ENCODE measurements around the gene RAD51B. TPM values are rescaled to one million over a fixed set of nuclear protein-coding genes. Genes with fewer than 3 reads are reported as not detected.

Gene RAD51B
- total RNA-seq, 1 experiment from 2014 or later: 29.9 TPM

DNA sequence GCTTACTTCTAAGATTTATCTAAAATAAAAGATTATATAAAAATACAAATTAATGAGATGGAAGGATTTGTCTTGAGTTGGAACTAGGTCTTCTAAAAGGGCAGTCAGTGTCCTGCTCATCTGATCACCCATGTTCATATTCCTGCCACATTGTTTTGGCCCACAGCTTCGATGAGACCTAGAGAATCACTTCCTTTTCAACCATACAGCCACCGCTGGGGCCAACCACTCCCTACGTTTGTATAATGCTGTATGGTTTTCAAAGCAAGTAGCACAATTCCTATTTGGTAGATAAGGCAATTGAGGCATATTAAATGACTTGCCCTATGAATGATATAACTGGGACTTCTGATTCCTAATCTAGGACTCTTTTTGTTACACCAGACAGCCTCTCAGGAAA is 723.9 kb downstream of the RAD51B start:
- intact Hi-C loops (cut with micrococcal nuclease; ENCODE audit: unreplicated experiment): loop anchor here (10.0 kb wide), 1 partner anchor 399 kb away; no protein-coding TSS in a partner anchor
- H3K4me1 ChIP-seq (replicated peaks; ENCODE audit: insufficient read depth): peaks cover 32% of the 10 kb centered on the region
- POLR2A ChIA-PET (ENCODE audit: unreplicated experiment): no interaction called here

DNA sequence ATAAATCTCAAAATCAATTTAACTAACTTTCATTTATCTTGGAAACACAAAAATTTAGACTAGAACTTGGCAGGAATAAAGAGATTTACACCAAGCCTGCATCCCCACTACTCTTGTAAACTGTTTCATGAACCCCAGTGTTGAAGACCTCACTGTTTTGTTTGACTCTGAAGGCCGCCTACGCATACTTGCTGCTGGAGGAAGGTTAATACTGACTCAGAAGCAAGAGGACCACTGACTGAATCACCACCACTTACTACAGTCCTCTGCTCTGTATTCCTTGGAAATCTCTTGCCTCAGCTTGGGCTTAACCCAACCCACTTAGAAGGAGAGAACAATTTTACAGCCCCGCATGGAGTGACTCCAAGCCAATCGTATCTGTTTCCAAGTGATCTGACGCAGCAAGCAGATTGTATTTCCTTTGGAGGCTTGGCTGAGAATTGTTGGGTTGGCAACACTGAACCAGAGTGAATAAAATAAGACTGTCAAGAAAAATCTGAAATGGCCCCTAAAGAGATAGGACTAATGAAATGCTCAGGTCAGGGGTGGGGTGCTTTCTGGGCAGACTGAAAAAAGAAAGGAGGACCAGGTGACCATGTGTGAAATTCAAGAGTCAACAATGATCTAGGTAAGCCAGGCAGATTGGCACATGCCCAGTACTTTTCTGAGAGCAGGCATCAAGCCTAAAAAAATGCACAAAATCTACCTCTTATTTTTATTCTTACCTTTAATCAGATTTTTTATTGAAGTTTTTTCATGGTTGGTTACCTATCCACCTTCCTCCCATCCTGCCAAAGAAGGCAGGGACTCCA is 724.7 kb downstream of the RAD51B start:
- peaks cover 13% of the 10 kb centered on the region; the same call in 1 of the 2 replicates for H3K79me2 ChIP-seq (ENCODE audit: low read depth)
- no peak overlapping the region for H3K4me2 ChIP-seq
- DNase-seq: no peak
- no peak overlapping the region for H3K4me3 ChIP-seq
- H3K36me3 ChIP-seq (ENCODE audit: low read depth): peaks cover 45% of the 10 kb centered on the region
- ChIA-PET CTCF (no interaction called here), POLR2A (ENCODE audit: unreplicated experiment) (no interaction called here)
- BruUV-seq (replicated peaks): no TSS peak
- H3F3A ChIP-seq (ENCODE audit: insufficient read depth, low read depth): peaks cover 66% of the 10 kb centered on the region
- no peaks in the 10 kb centered on the region for H4K20me1 ChIP-seq (ENCODE audit: insufficient read depth)
- intact Hi-C loops (cut with micrococcal nuclease; ENCODE audit: unreplicated experiment): loop anchor here (10.0 kb wide), 1 partner anchor 399 kb away; no protein-coding TSS in a partner anchor
- peaks cover 10% of the 10 kb centered on the region; the same call in 1 of the 2 replicates for H3K9me3 ChIP-seq (ENCODE audit: insufficient read depth, low read depth)
- no peaks in the 10 kb centered on the region for H3K9me2 ChIP-seq (ENCODE audit: insufficient read depth)
- no peak overlapping the region for H3K27ac ChIP-seq
- peaks cover 37% of the 10 kb centered on the region for H3K4me1 ChIP-seq (replicated peaks; ENCODE audit: insufficient read depth)
- TF ChIP-seq EZH2 (IDR thresholded peaks at IDR 0.05; ENCODE audit: low read depth): no peak
- TF ChIP-seq, protein P1, sequence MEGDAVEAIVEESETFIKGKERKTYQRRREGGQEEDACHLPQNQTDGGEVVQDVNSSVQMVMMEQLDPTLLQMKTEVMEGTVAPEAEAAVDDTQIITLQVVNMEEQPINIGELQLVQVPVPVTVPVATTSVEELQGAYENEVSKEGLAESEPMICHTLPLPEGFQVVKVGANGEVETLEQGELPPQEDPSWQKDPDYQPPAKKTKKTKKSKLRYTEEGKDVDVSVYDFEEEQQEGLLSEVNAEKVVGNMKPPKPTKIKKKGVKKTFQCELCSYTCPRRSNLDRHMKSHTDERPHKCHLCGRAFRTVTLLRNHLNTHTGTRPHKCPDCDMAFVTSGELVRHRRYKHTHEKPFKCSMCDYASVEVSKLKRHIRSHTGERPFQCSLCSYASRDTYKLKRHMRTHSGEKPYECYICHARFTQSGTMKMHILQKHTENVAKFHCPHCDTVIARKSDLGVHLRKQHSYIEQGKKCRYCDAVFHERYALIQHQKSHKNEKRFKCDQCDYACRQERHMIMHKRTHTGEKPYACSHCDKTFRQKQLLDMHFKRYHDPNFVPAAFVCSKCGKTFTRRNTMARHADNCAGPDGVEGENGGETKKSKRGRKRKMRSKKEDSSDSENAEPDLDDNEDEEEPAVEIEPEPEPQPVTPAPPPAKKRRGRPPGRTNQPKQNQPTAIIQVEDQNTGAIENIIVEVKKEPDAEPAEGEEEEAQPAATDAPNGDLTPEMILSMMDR (conservative IDR thresholded peaks at IDR 0.05): no peak
- no peak overlapping the region for H2AFZ ChIP-seq
- H3K27me3 ChIP-seq (ENCODE audit: insufficient read depth, low read depth): no peaks in the 10 kb centered on the region

More for the DNA sequence above, 723.9 kb downstream of the RAD51B start:
- CTCF ChIA-PET: no interaction called here
- Histone ChIP-seq H4K20me1 (ENCODE audit: insufficient read depth) (no peaks in the 10 kb centered on the region), H3K27me3 (ENCODE audit: insufficient read depth, low read depth) (no peaks in the 10 kb centered on the region), H3F3A (ENCODE audit: insufficient read depth, low read depth) (peaks cover 58% of the 10 kb centered on the region), H3K79me2 (ENCODE audit: low read depth) (peaks cover 13% of the 10 kb centered on the region; the same call in 1 of the 2 replicates), H3K9me3 (ENCODE audit: insufficient read depth, low read depth) (peaks cover 10% of the 10 kb centered on the region; the same call in 1 of the 2 replicates), H2AFZ (no peak overlapping the region), H3K9me2 (ENCODE audit: insufficient read depth) (no peaks in the 10 kb centered on the region), H3K36me3 (ENCODE audit: low read depth) (peaks cover 45% of the 10 kb centered on the region), H3K4me2 (no peak overlapping the region), H3K27ac (no peak overlapping the region), H3K4me3 (no peak overlapping the region)
- TF ChIP-seq, protein P1 (conservative IDR thresholded peaks at IDR 0.05): no peak
- no peak for TF ChIP-seq EZH2 (IDR thresholded peaks at IDR 0.05; ENCODE audit: low read depth)
- no TSS peak for BruUV-seq (replicated peaks)
- no peak for DNase-seq

DNA sequence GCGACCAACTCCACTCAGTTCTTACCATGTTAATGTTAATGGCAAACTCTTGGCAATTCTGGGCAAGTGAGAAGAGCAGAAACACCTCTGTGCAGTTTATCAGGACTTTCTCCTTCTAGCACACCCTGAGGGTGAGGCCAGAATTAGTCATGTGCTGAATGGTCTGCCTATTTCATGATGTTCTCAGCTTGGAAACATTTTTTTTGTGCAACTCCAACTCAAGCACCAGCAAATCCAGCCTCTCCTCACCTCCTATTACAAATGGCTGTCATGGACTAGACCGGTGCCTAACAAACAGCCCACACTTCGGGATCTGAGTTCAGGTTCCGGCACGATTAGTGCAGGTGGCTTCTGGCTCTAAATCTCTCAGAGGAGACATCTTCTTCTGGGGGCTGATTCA is 727.3 kb downstream of the RAD51B start:
- H3K4me3 ChIP-seq: no peak overlapping the region
- peak; percentile 56 to 80 for DNase-seq
- H4K20me1 ChIP-seq (ENCODE audit: insufficient read depth): no peaks in the 10 kb centered on the region
- intact Hi-C loops (cut with micrococcal nuclease; ENCODE audit: unreplicated experiment): loop anchor here (1.0 to 10.0 kb wide), 5 partner anchors 20 to 402 kb away; no protein-coding TSS in a partner anchor
- peaks cover 60% of the 10 kb centered on the region for H3K4me1 ChIP-seq (replicated peaks; ENCODE audit: insufficient read depth)
- H3F3A ChIP-seq (ENCODE audit: insufficient read depth, low read depth): peaks cover 68% of the 10 kb centered on the region
- peak overlapping the region; percentile 96 for H3K27ac ChIP-seq
- peaks cover 10% of the 10 kb centered on the region; the same call in 1 of the 2 replicates for H3K9me3 ChIP-seq (ENCODE audit: insufficient read depth, low read depth)
- no peaks in the 10 kb centered on the region for H3K27me3 ChIP-seq (ENCODE audit: insufficient read depth, low read depth)
- BruUV-seq (replicated peaks): no TSS peak
- H3K36me3 ChIP-seq (ENCODE audit: low read depth): peaks cover 51% of the 10 kb centered on the region
- ChIA-PET POLR2A (ENCODE audit: unreplicated experiment) (interaction anchor here (0.5 to 1.0 kb wide), 10 partner anchors 11 to 246 kb away, joined by 3 to 14 read pairs (median 4); partner anchors contain the start of gene ZFP36L1), CTCF (no interaction called here)
- TF ChIP-seq, protein P1 (conservative IDR thresholded peaks at IDR 0.05): no peak
- TF ChIP-seq EZH2 (IDR thresholded peaks at IDR 0.05; ENCODE audit: low read depth): no peak
- H2AFZ ChIP-seq: 0 out of 2 replicates have a peak overlapping the region, but pooled peaks have one; percentile 1
- H3K79me2 ChIP-seq (ENCODE audit: low read depth): peaks cover 35% of the 10 kb centered on the region
- H3K9me2 ChIP-seq (ENCODE audit: insufficient read depth): no peaks in the 10 kb centered on the region
- H3K4me2 ChIP-seq: peak overlapping the region; percentile 63
